GM18508 (cell line): ENCODE data around the gene HYI.
"Not testable (repeated sequence)": the region's sequence is repeated elsewhere in the genome, so short reads cannot be mapped to it uniquely, and the experiment has no call there.

Source experiments
- ATAC-seq: cut with Tn5 transposase; IDR thresholded peaks from one replicate; pipeline ENCODE4 v1.9.1; 2021; ENCODE audit warnings: moderate number of reproducible peaks; ENCODE audit not compliant: insufficient read depth, unreplicated experiment

The HYI gene

GRCh38 chr1:43465505-43466067 lies 11.9 kb upstream of the HYI start:
- ATAC-seq, result no peak

- no peak for ATAC-seq
Measured at GRCh38 chr1:43464681-43465504, 11.2 kb upstream of the HYI start.

- ATAC-seq, result no peak
Measured at GRCh38 chr1:43463479-43463878, 9.7 kb upstream of the HYI start.

- no peak for ATAC-seq
Measured at GRCh38 chr1:43460988-43461693, 7.4 kb upstream of the HYI start.

- not testable (repeated sequence) for ATAC-seq
Measured at GRCh38 chr1:43458379-43458778, 4.6 kb upstream of the HYI start.

- no peak for ATAC-seq
Measured at GRCh38 chr1:43455213-43455889, 1.6 kb upstream of the HYI start.

- ATAC-seq, result no peak
Measured at GRCh38 chr1:43454270-43455011, 710 bp upstream of the HYI start.

- ATAC-seq, result no peak
Measured at GRCh38 chr1:43452789-43453441, 816 bp downstream of the HYI start.

GRCh38 chr1:43451701-43452532 lies 1.8 kb downstream of the HYI start:
- no peak for ATAC-seq

- ATAC-seq, result no peak
Measured at GRCh38 chr1:43451157-43451591, 2.6 kb downstream of the HYI start.

GRCh38 chr1:43450251-43450941 lies 3.3 kb downstream of the HYI start:
- ATAC-seq, result no peak

GRCh38 chr1:43449708-43450069 lies 4.0 kb downstream of the HYI start:
- ATAC-seq, result no peak

- no peak for ATAC-seq
Measured at GRCh38 chr1:43448955-43449707, 4.6 kb downstream of the HYI start.

GRCh38 chr1:43447891-43448708 lies 5.6 kb downstream of the HYI start:
- no peak for ATAC-seq

GRCh38 chr1:43446881-43447835 lies 6.6 kb downstream of the HYI start:
- ATAC-seq, result no peak

GRCh38 chr1:43446388-43446740 lies 7.4 kb downstream of the HYI start:
- ATAC-seq, result no peak
